Lung microvascular endothelial cell (primary cell): Measurements from ENCODE around the gene ELL2. TPM values are rescaled to one million over a fixed set of nuclear protein-coding genes. Genes with fewer than 3 reads are reported as not detected.

ENCODE experiments used
- DNase-seq, 2 donors: peaks; one replicate each; pipeline versions ENCODE4 v3.0.0 to v3.0.0-alpha.2; 2010; ENCODE audit warnings: low read depth in 2 of 2
- total RNA-seq: library from RNA; depleted of rRNA; stranded (reverse); fragments of >200 nt; gene quantifications from 2 replicates; pipeline ENCODE4 v1.2.1, GENCODE V29; 2014

Gene ELL2
- 6.3 and 11.7 TPM in 2 replicates for total RNA-seq

GRCh38 chr5:95961617-95962474 lies at the start of gene ELL2:
ELL2 (minus strand) TSS chr5:95961851; CDS start chr5:95961721, 130 bp downstream.
- DNase-seq: peak; percentile 98

GRCh38 chr5:96008987-96009647 lies 47.5 kb upstream of the ELL2 start:
- DNase-seq: no peak

GRCh38 chr5:96008487-96008886 lies 46.8 kb upstream of the ELL2 start:
- DNase-seq: no peak

GRCh38 chr5:96007051-96007450 lies 45.4 kb upstream of the ELL2 start:
- DNase-seq: no peak

GRCh38 chr5:96006291-96006690 lies 44.6 kb upstream of the ELL2 start:
- no peak for DNase-seq

GRCh38 chr5:96004754-96005153 lies 43.1 kb upstream of the ELL2 start:
- no peak for DNase-seq

- no peak for DNase-seq
These were observed 42.4 kb upstream of the ELL2 start for GRCh38 chr5:96004087-96004486.

- no peak for DNase-seq
These were observed 39.6 kb upstream of the ELL2 start for GRCh38 chr5:96001262-96001661.

GRCh38 chr5:96000308-96000707 lies 38.7 kb upstream of the ELL2 start:
- DNase-seq: no peak

GRCh38 chr5:95996904-95997723 lies 35.5 kb upstream of the ELL2 start:
- DNase-seq: no peak

- no peak for DNase-seq
These were observed 34.4 kb upstream of the ELL2 start for GRCh38 chr5:95995962-95996489.

GRCh38 chr5:95993776-95994175 lies 32.1 kb upstream of the ELL2 start:
- DNase-seq: no peak

GRCh38 chr5:95993266-95993665 lies 31.6 kb upstream of the ELL2 start:
- DNase-seq: no peak

GRCh38 chr5:95989283-95990048 lies 27.8 kb upstream of the ELL2 start:
- no peak for DNase-seq

GRCh38 chr5:95988877-95989276 lies 27.2 kb upstream of the ELL2 start:
- no peak for DNase-seq

GRCh38 chr5:95988094-95988493 lies 26.4 kb upstream of the ELL2 start:
- DNase-seq: no peak

GRCh38 chr5:95986937-95987520 lies 25.4 kb upstream of the ELL2 start:
- no peak for DNase-seq

GRCh38 chr5:95986001-95986400 lies 24.4 kb upstream of the ELL2 start:
- no peak for DNase-seq

GRCh38 chr5:95985249-95985648 lies 23.6 kb upstream of the ELL2 start:
- DNase-seq: no peak

GRCh38 chr5:95984287-95984938 lies 22.8 kb upstream of the ELL2 start:
- peak in 1 of 2 donors; percentile 36 for DNase-seq
